ENCODE results near the gene KLHL26. TPM values are rescaled to one million over a fixed set of nuclear protein-coding genes. Genes with fewer than 3 reads are reported as not detected.

KLHL26 gene
- polyA plus RNA-seq, 3 donors = 1.6 to 3.2 (median 2.0) TPM

DNA sequence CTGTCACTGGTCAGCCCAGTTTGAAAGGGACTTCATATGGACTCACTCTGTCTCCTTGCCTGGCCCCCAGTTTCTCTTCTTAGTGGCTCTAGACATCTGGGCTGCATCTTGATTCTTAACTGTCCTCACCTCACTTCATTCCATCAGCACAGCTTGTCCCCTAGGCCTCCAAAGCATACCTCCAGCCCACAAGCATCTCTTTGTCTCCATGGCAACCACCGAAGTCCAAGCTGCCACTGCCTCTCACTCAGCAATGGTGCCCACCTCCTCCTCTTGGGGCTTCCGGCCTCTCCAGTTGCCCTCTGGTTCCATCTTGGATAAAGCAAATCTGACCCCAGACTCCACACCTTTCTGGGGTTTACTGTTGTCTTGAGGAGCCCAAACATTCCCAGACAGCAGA, 9.9 kb upstream of the KLHL26 start:
- no peak overlapping the region for H3K4me3 ChIP-seq (replicated peaks in 1 of 3; ENCODE audit: low read depth in 2 of 3, low read length in 3 of 3)
- WGBS (ENCODE audit: insufficient coverage) = 73% methylated on average over 2 of the region's 2 CpGs
- Mint-ChIP-seq H3K9me3 (peaks cover 0 to 3% (median 0%) of the 10 kb centered on the region in 7 donors), H3K27me3 (ENCODE audit: low read depth in 3 of 3) (peaks cover 4 to 34% (median 14%) of the 10 kb centered on the region in 3 donors), H3K27ac (no peak overlapping the region), H3K4me3 (no peak overlapping the region), H3K4me1 (no peaks in the 10 kb centered on the region), H3K36me3 (no peaks in the 10 kb centered on the region)
- no peak for TF ChIP-seq CTCF (IDR thresholded peaks at IDR 0.05)
- no peak overlapping the region for H3K4me2 ChIP-seq (replicated peaks; ENCODE audit: extremely low read depth, low read length, poor library complexity, severe bottlenecking)
- H2AFZ ChIP-seq (ENCODE audit: insufficient read depth, low read depth, low read length, poor library complexity, severe bottlenecking) = no peak overlapping the region
- H3K9ac ChIP-seq (ENCODE audit: insufficient read depth, low read length, poor library complexity, severe bottlenecking) = no peak overlapping the region
- no peaks in the 10 kb centered on the region for H3K4me1 ChIP-seq (ENCODE audit: control insufficient read depth in 1 of 2, insufficient read depth in 2 of 2, low read length in 2 of 2)
- no peak overlapping the region for H3K27ac ChIP-seq (ENCODE audit: low read depth in 1 of 2, low read length in 2 of 2)
- intact Hi-C loops (cut with micrococcal nuclease) = no loop called here
- no peak for DNase-seq
- H3K9me3 ChIP-seq (replicated peaks in 1 of 2; ENCODE audit: control insufficient read depth in 1 of 2, insufficient read depth in 1 of 2, low read length in 2 of 2) = no peaks in the 10 kb centered on the region
- H3K79me2 ChIP-seq (ENCODE audit: insufficient read depth, low read length) = no peaks in the 10 kb centered on the region
- no peaks in the 10 kb centered on the region for H4K20me1 ChIP-seq (ENCODE audit: insufficient read depth, low read length)
- H3K27me3 ChIP-seq (ENCODE audit: control insufficient read depth in 2 of 2, insufficient read depth in 2 of 2, low read length in 2 of 2) = peaks cover 0 to 7% of the 10 kb centered on the region in 2 donors
- H3K36me3 ChIP-seq (replicated peaks in 1 of 2; ENCODE audit: control insufficient read depth in 1 of 2, insufficient read depth in 2 of 2, low read length in 2 of 2) = no peaks in the 10 kb centered on the region

GRCh38 chr19:18629166-18630088, 7.4 kb upstream of the KLHL26 start:
- Mint-ChIP-seq H3K27ac (peak overlapping the region in 1 of 7 donors; percentile 55), H3K27me3 (ENCODE audit: low read depth in 3 of 3) (peaks cover 5 to 34% (median 17%) of the 10 kb centered on the region in 3 donors), H3K36me3 (no peaks in the 10 kb centered on the region), H3K9me3 (peaks cover 0 to 3% (median 1%) of the 10 kb centered on the region in 7 donors), H3K4me1 (no peaks in the 10 kb centered on the region), H3K4me3 (no peak overlapping the region)
- no peak for TF ChIP-seq CTCF (IDR thresholded peaks at IDR 0.05)
- no peaks in the 10 kb centered on the region for H3K36me3 ChIP-seq (replicated peaks in 1 of 2; ENCODE audit: control insufficient read depth in 1 of 2, insufficient read depth in 2 of 2, low read length in 2 of 2)
- no peak overlapping the region for H3K27ac ChIP-seq (ENCODE audit: low read depth in 1 of 2, low read length in 2 of 2)
- no peak overlapping the region for H3K9ac ChIP-seq (ENCODE audit: insufficient read depth, low read length, poor library complexity, severe bottlenecking)
- H4K20me1 ChIP-seq (ENCODE audit: insufficient read depth, low read length) = no peaks in the 10 kb centered on the region
- peaks cover 0 to under 1% of the 10 kb centered on the region in 2 donors for H3K27me3 ChIP-seq (ENCODE audit: control insufficient read depth in 2 of 2, insufficient read depth in 2 of 2, low read length in 2 of 2)
- H3K9me3 ChIP-seq (replicated peaks in 1 of 2; ENCODE audit: control insufficient read depth in 1 of 2, insufficient read depth in 1 of 2, low read length in 2 of 2) = no peaks in the 10 kb centered on the region
- no peaks in the 10 kb centered on the region for H3K4me1 ChIP-seq (ENCODE audit: control insufficient read depth in 1 of 2, insufficient read depth in 2 of 2, low read length in 2 of 2)
- no peaks in the 10 kb centered on the region for H3K79me2 ChIP-seq (ENCODE audit: insufficient read depth, low read length)
- 94% methylated on average over 10 of the region's 15 CpGs for WGBS (ENCODE audit: insufficient coverage)
- H3K4me2 ChIP-seq (replicated peaks; ENCODE audit: extremely low read depth, low read length, poor library complexity, severe bottlenecking) = no peak overlapping the region
- intact Hi-C loops (cut with micrococcal nuclease) = no loop called here
- H2AFZ ChIP-seq (ENCODE audit: insufficient read depth, low read depth, low read length, poor library complexity, severe bottlenecking) = no peak overlapping the region
- DNase-seq = no peak
- no peak overlapping the region for H3K4me3 ChIP-seq (replicated peaks in 1 of 3; ENCODE audit: low read depth in 2 of 3, low read length in 3 of 3)

Measured in CD14-positive monocyte (primary cell).